Breast epithelium (tissue), 3 donors: ENCODE measurements around the gene DDX56.
"Not testable (repeated sequence)": the region's sequence is repeated elsewhere in the genome, so short reads cannot be mapped to it uniquely, and the experiment has no call there.

Source experiments
- CTCF ChIP-seq, 3 donors: fragments of 450-650 bp; IDR thresholded peaks; one replicate each; pipeline ENCODE4 v1.5.1; 2016 to 2017; ENCODE audit warnings: antibody characterized with exemption in 3 of 3, mild to moderate bottlenecking in 3 of 3, moderate library complexity in 3 of 3
- POLR2A ChIP-seq: fragments of 450-650 bp; IDR thresholded peaks from one replicate; pipeline ENCODE4 v1.6.1; 2016; ENCODE audit warnings: antibody characterized with exemption, mild to moderate bottlenecking, moderate library complexity
- POLR2AphosphoS5 ChIP-seq, 3 donors: sonication (generic); formaldehyde crosslinking; IDR thresholded peaks; one replicate each; pipeline ENCODE4 v1.6.1; 2017; ENCODE audit warnings: antibody characterized with exemption in 3 of 3

GRCh38 chr7:44562622-44562962 lies 11.1 kb downstream of the DDX56 start:
- TF ChIP-seq CTCF (IDR thresholded peaks at IDR 0.05); POLR2A; POLR2AphosphoS5 (IDR thresholded peaks at IDR 0.05): not testable (repeated sequence)
